GM21390 (cell line): ENCODE measurements around the gene KLHL29.

Experiments
- ATAC-seq: cut with Tn5 transposase; IDR thresholded peaks from one replicate; pipeline ENCODE4 v1.9.1; 2021; ENCODE audit not compliant: unreplicated experiment

KLHL29 gene

DNA sequence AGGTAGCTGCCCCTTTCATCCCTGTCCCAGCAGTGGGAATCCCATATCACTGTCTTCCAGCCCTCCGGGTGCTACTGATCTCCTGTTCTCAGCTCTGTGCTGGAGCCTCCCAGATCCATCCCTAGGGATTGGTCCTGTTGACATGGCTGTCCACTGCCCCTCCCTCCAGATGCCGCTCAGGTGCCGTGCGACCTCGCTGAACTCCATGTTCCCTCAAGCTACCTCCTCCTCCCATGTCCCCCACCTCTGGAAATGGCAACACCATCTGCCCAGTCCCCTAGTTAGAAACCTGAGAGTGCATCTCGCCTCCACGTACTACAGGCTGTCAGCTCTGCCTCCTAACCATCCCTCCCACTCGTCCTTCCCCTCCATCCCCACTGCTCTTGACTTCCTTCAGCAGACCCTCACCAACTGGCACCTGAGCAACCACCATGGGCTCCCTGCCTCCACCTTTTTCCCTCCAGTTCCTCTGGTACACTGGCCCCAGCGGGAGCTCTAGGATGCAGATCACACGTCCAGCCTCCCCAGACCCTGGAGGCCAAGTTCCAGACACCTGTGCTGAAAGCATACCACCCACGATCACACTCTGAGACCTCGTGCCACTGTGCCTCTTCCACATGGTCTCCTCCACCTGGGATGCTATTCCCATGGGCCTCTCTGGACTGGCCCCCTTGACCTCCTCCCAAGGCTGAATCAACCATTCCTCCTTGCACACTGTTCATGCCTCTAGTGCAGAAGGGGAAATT, 106.8 kb downstream of the KLHL29 start:
- no peak for ATAC-seq

DNA sequence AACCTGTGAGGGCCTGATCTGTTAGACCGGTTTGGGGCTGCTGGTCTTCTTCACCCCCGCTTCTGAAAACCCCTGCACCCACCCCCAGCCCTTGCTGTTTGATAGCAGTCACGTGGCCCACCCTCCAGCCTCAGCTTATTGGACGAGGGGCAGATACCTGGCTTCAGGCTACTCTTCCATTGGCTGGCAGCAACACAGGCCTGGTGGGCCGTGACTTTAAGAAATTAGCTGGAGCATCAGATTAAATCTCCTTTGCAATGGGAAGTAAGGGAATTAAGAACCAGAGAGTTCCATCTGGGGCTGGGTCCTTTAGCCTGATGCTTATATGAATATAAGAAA, 107.3 kb downstream of the KLHL29 start:
- ATAC-seq: no peak

DNA sequence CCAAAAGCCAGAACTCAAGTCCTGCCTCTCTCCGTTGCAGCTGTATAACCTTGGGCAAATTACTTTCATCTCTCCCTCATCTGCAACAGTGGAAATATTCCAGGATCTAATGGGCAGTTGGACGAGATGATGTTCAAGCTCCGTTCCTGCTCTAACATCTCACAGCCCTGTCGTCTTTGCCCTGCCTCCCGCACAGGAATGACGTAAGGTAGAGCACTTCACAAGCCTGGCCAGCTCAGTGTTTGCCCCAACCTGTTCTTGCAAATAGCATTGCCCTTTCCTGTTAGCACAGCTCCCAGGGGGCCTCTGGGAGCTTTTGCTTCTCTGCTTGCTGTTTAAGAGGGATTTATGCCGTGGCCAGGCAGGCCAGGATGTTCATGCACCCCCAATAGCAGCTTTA, 107.9 kb downstream of the KLHL29 start:
- no peak for ATAC-seq

DNA sequence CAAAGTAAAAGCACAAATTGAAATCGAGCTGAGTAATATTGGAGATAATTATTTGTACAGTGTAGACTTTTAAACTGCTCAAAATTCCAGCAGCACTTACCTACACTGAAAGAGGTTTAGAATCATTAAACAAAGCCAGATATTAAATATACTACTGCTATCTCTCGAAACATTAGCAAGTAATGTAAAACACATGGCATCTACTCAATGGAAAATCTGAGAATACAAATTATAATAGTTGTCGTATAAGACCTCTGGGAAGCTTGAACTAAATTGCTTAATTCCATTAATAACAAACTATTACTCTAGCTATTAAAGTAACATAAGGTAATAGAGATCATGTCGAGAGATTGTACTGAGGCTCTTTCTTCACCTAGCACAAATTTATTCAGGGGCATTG, 108.9 kb downstream of the KLHL29 start:
- ATAC-seq: no peak

DNA sequence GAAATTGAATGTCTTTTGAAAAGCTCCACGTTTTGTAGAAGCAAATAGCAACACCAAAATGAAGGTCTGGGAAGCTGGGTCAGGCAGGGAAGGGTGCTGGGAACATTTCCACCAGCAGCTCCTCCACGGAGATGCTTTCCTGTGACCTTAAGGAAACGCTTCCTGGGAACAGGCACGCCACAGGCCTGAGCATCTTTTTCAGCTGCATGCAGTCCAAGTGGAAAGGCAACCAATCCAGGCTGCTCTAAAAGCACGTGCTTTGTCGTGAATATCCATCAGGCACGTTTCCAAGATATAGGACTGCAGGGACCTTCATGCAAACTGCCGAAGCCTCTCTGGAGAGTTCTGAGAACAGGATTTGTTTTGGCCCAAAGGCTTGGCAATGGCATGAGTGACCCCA, 109.3 kb downstream of the KLHL29 start:
- no peak for ATAC-seq

DNA sequence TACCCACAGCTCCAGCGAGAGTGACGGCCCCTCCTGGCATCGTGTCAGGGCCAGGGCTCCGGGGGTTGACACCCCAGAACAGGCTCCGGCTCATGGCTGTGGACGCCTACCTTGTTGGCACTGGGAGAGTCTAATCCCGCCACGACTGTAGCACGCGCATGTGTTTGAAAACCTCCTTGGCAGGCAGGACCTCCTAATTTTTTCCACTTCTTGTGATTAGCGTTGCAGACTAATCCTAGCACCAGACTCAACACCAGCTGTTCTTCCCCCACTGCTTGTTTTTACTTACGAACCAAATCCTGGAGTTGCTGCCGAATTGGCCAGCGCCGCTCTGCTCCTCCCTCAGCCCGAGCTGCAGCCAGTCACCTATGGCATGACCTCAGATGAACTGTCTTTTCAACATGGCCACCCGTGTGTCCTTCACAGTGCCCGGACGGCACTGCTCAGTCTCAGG, 110.7 kb downstream of the KLHL29 start:
- ATAC-seq: no peak

DNA sequence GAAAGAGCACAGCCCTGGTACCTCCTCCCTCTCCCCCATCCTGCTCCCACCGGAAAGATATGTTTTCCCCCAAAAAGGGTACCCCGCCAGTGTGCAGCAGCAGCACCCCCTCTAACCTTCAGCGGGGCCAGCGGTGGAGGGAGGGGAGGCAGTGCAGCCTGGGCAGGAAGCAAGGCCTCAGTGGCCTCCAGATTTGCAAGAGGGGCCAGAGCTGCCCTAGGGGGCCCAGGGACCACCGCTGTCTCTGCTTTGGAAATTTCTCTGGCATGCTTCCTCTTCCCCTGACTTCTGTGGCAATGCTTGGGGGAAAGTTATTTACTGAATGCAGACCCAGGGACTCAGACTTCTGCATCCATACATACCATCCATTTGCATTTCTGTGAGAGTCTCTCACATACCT, 111.5 kb downstream of the KLHL29 start:
- ATAC-seq: no peak

DNA sequence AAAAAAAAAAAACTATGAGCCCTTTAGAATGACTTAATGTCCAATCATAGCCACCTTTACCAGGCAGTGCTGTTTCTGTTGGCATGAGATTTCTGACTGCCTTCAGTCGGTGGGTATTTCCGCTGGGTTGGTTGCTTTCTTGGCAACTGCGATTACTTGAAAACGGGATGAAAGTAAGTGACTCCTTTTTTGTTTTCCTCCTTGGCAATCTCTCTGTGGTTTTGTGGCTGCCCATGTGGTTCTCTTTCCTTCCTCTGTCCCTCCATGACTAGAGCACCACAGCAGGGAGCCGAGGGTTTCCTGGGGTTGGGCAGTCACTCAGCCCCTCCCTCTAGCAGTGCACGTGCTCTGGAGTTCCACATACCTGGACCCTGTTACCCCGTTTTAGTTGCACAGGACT, 112.1 kb downstream of the KLHL29 start:
- ATAC-seq: no peak

DNA sequence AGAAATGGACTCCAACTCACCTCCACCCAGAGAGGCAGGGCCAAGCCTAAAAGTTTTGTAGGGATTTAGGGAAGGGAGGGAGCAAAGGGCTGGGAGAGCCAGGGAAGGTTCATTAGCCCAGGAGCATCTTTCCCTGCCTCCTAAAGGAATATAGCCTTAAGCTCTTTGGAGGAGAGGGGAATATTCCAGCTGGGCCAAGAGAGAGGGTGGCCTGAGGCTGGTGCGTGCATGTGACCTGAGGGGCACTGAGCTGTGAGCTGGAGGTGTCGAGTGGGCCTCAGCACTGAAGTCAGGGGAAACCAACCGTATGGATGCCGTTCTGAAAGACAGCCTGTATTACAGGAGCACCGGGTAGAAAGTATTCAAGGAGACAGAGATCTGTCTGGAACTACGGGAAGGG, 112.6 kb downstream of the KLHL29 start:
- no peak for ATAC-seq

DNA sequence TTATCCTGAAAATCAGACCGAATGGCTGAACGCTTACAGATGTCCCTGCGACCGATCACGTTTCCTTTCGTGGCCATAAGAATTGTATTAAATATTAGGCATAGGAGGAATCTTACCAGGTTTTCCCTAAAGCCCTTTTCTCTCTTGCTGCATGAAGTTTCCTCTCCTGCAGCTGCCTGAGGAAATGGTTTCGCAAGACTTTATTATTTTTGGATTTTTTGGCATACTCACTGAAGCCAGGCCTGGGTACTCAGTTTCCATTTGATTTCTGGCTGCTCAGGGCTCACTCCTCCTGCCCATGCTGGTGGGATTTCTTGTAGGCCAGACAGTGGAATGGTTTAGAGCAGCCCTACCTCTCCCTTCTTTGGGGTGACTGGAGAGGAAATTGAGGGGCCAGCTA, 114.0 kb downstream of the KLHL29 start:
- no peak for ATAC-seq

DNA sequence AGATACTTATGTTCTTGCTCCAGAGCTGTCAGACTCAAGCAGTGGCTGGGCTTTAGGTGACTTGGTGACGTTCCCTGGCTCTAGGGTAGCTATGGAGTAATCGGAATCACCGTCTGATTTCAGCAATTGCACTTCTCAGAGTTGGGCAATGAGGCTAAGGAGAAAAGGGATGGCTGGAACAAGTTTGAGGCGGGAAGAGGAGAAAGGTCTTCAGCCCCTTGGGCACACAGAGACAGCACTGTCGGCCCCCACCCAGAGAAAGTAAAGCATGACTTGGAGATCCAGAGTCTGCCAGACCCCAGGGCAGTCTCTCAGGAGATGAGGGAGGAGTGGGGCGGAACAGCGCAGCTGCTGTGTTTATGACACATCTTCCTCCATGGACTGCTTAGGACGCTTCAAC, 114.5 kb downstream of the KLHL29 start:
- no peak for ATAC-seq

DNA sequence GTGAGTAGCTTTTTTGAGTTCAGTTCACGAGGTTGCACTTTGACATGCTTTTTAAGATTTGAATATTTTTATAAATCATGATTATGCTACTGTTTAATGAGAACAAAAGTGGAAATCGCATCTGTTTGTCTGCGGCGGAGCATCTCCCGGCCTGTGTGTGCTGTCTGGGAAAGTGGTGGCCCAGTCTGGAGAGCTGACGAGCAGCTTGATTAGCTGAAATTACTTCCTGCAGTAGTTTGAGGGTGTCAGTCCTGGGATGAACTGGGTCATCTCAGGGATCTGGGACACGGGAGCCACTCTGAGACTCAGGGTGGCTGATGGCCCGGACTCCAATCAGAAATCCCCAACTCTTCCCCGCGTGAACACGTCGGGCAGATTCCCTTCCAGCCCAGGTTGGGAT, 115.9 kb downstream of the KLHL29 start:
- ATAC-seq: no peak

DNA sequence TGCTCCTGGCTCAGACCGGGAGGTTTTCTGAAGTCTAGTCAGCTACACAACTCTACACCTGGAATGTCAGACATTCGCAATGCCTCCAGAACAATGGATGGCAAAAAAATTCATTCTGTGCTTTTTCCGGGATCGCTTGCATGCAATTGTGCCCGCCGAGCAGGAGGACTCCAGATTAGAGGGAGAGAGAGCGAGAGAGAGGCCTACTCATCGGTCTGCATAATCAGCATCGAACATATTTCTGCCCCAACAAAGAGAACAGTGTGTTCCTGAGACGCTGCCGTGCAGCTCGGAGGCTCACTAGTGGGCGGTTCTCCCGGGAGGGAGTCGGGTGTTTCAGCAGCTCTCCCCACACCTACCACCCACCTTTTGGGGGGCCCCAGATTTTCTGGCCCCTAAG, 117.1 kb downstream of the KLHL29 start:
- no peak for ATAC-seq

DNA sequence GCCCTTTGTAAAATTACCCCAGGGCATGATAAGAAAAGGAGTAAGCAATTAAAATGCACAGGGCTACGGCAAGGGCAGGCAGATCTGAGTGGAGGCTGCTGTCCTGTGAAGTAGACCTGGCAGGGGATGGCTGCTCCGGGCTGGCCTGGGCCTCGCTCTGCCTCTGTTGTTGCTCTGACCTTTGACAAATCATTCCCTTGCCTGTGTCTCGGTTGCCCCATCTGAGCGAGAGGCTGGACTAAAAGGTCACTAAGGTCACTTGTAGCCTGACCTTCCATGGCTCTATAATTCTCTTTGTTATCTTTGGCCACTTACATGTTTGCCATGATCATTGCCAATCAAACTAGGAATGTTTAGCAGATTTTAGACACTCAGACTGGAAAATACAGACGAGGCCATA, 118.1 kb downstream of the KLHL29 start:
- ATAC-seq: no peak

DNA sequence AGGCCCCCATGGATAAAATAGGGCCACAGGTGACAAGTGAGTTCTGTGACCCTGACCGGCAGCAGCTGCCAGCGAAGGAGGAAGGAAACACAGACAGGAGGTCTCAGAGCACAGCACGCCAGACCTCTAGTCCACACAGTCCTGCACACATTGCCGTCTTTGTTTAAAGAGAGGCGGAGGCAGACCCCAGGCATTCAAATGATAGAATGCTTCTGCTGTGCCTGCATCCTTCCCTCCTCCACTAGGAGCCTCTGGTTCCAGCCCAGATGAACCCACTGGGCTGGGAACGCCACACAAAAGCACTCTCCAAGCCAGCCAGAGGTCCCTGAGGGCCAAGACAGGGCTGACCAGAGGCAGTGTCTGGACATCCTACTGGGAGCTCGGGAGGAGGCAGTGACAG, 118.7 kb downstream of the KLHL29 start:
- no peak for ATAC-seq

DNA sequence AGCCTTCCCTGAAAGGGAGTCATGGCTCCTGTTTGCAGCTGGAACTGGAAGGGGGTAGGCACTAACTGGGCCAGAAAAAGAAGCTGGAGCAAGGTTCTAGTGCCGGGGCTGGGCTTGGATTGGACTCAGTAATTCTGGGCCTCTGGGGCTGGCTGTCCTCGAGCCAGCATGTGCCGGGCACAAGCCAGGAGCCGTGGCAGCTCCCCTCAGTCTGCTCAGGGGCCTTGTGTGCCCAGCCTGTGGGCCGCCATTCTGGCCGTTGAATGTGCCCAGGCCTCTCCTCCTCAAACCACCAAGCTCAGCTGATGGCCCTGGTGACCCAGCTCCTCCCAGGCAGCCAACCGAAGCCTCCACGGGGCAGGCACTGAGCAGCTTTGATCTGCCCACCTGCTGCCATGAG, 119.6 kb downstream of the KLHL29 start:
- no peak for ATAC-seq

DNA sequence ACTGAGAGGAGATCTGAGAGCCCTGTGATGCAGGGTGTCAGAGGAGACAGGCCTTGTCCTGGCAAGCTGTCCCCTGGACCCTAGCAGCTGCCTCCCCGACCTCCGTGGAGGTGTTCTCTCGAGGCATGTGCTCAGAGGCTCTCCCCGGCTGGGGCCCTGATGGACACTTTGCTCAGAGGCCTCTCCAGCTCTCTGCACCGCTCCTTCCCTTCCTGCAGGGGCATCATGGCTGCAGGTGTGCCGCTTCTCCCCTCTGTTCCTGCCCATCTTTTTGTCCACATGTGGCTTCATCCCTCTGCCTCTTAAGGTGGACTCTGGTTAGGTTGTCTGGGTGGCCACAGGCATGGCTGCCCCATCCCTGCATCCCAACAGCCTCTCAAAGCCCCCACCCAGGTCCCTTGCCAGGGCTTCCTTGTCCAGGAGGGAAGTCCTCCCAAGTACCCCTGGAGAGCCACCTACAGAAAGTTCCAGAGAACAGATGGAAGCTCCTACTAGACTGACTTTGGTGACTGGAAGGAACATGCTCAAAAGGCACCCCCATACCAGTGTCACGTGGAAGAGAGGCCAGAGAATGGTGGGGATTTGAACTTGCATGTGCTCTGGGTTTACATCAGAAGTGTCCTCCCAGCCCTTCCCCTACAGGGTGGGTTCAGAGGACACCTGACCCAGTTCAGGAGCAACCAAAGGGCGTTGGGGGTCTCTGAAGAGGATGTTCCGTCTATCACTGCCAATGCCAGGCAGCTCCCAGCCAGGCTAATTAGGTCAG, 120.4 kb downstream of the KLHL29 start:
- no peak for ATAC-seq

DNA sequence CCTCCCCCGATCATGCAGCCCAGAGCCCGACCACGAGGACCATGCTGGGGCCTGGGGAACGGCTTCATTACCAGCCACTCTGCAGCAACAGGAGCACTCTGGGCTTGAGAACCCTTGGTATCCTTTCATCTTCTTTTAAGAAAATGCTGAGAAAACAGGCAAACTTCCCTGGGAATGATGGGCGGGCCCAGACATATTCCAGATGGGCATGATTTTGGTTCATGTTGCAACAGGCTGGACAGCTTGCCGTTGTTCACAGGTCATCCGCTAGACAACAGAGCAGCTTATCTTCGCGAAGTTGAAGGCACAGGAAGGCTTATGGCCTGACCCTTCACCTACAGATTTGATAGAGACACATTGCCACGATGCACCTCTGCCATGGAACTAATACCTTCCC, 121.0 kb downstream of the KLHL29 start:
- ATAC-seq: no peak

DNA sequence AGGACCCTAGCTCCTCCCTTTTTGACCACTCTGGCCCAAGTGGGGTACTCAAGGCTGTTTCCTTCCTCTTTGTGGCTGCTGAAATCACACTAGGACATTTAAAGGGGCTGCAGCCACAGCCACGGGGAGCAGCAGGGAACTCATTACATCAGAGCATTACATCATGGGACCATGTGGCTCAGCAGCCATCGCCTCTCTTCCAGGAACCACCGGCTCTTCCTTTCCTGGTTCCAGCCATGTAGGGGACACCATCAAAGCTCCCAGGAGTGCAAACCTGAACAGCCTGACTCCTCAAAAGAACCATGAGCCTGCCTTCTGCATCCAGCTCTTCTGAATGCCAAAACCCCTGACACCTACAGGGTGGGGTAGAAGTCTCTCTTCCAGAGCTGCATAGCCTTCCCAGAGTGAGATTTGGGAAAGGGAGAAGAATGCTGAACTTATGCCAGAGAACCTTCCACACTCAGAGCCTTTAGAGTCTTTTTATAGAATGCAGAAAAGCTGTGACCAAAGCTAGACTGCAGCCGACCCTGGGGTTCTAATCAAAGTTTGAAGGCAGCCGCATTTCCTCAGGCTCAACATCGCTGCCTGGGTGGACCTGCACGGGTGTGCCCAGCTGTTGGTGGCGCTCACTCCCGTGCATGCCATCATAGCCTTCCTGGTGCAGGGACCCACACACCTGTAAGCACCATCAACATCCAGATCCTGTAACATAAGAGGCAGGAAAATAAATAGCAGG, 121.7 kb downstream of the KLHL29 start:
- no peak for ATAC-seq

DNA sequence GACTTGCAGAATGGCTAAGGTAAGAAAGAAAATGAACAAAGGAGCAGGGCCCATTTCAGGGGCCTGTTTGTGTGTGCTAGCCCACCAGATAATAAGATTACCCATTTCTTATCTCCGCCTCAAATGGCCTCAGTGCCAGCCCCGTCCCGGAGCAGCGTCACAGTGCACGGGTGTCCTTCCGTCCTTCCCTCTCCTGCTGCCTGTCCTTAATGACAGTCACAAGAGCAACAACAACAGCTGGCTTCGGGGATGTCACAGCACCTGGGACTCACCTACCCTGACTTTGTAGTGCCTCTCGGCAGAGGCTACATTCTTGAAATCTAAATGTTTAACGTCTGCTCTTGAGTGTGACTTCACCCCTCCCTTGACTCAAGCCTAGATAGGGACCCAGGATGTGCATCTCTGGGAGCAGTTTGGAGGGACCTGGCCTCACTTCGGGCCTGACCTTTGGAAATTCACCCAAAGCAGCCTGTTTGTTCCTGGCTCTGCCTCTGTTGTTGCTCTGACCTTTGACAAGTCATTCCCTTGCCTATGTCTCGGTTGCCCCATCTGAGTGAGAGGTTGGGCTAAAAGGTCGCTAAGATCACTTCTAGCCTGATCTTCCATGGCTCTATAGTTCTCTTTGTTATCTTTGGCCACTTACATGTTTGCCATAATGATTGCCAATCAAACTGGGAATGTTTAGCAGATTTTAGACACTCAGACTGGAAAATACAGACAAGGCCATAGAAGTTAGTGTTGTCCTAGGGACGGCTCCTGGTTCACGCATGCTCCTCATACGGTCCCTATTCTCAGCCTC, 122.5 kb downstream of the KLHL29 start:
- ATAC-seq: no peak

DNA sequence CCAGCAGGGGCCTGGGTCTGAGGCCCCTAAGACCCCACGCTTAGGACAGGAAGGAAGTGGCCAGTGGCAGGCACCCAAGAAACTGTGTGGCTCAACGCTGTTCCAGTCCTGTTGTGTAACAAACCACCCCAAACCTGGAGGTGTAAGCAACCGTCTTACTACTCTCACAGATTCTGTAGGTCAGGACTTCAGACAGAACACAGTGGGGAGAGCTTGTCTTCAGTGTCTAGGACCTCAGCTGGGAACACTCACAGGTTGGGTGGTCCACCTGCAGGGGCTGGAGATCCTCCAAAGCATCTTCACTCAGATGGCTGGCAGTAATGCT, 123.0 kb downstream of the KLHL29 start:
- ATAC-seq: no peak
